ENCODE data around the gene GPR151. TPM values are rescaled to one million over a fixed set of nuclear protein-coding genes. Genes with fewer than 3 reads are reported as not detected.

Gene GPR151
- total and polyA plus RNA-seq, 5 experiments from 2014 or later: not detected

DNA sequence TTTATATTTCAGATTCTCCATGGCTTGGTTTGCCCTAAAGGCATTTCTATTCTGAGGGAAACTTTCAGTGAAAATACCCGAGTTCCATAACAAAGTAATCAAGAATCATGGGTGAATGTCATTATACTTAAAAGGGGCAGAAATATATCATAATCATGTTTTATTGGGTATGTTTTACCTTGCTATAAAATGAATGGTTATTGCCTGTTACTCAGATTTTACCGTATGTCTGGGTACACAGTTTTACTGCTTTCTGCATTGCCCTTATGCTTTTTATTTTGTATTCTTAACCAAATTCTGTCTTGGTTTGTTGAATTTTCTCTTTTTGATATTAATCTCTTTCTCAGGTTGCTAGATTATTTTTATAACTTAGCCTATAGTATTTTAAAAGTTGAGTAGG, 2.5 kb downstream of the GPR151 start:
- H3K36me3 Mint-ChIP-seq: peaks cover 0 to 39% (median 14%) of the 10 kb centered on the region in 3 donors
- H3K27me3 Mint-ChIP-seq: peaks cover 0 to 1% (median 0%) of the 10 kb centered on the region in 5 donors
- no peak for DNase-seq
- peak overlapping the region in 1 of 10 donors; percentile 6 for H3K27ac Mint-ChIP-seq
- no peak overlapping the region for H3K4me3 Mint-ChIP-seq
- H3K4me1 Mint-ChIP-seq: peaks cover 0 to 2% (median under 1%) of the 10 kb centered on the region in 4 donors
- no peak for ATAC-seq
- no peaks in the 10 kb centered on the region for H3K9me3 Mint-ChIP-seq
- POLR2A ChIA-PET: no interaction called here

DNA sequence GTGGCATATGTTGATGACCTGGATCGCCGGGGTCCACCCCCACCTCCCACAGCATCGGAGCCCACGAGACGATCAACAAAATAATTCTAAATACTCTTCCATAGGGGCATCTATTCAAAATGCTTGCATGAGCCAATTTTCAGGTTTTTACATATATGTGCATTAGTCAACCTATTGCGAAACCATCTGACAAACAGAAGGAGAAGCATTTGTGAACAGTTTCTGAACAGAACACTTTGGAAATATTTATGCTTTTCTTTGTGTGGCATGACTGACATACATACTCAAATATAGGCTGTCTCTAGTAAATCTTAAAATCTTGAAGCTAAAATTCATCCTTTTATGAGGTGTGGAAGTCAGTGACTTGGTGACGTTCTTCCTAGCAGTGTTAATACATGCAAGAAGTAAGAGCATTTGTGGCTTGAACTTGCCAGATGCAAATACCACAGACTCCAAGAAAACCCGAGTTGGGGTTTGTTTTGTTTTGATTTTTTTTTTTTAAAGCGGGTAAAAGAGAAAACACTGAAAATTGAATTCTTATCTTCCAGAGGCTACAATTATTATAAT, 5.3 kb downstream of the GPR151 start:
- DNase-seq (no peak), ATAC-seq (no peak)
- no peaks in the 10 kb centered on the region for H3K9me3 Mint-ChIP-seq
- POLR2A ChIA-PET: interaction anchor here (0.6 kb wide), 1 partner anchor 19 kb away, joined by 3 read pairs; no protein-coding TSS in a partner anchor
- no peak overlapping the region for H3K4me3 Mint-ChIP-seq
- H3K36me3 Mint-ChIP-seq: peaks cover 0 to 68% (median 22%) of the 10 kb centered on the region in 3 donors
- no peaks in the 10 kb centered on the region for H3K4me1 Mint-ChIP-seq
- no peak overlapping the region for H3K27ac Mint-ChIP-seq
- no peaks in the 10 kb centered on the region for H3K27me3 Mint-ChIP-seq

DNA sequence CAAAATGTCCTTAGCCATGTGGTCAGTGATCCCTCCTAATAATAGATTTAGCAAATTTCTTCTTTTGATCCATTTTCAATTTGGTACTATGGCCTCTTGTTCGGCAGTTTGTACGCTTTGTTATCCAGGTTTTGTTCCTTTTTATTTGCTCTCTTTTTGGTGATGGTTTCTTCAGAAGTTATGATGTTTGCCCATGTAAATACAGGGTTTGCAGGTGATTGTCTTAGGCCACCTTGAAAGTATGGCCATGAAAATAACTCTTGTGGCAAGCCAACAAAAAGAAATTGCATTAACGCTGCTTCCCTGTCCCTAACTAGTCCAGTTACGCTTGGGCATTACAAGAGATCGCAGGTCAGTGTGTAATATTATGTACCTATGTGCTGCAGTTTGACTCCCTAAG, 8.6 kb downstream of the GPR151 start:
- DNase-seq (no peak), ATAC-seq (no peak)
- peak overlapping the region in 3 of 10 donors; percentile 3 to 51 (median 25) for H3K27ac Mint-ChIP-seq
- no peak overlapping the region for H3K4me3 Mint-ChIP-seq
- H3K4me1 Mint-ChIP-seq: peaks cover 0 to 5% (median 0%) of the 10 kb centered on the region in 4 donors
- no peaks in the 10 kb centered on the region for H3K27me3 Mint-ChIP-seq
- peaks cover 10 to 88% (median 37%) of the 10 kb centered on the region in 3 donors for H3K36me3 Mint-ChIP-seq
- POLR2A ChIA-PET: interaction anchor here (0.5 kb wide), 1 partner anchor 248 kb away, joined by 4 read pairs; no protein-coding TSS in a partner anchor
- H3K9me3 Mint-ChIP-seq: no peaks in the 10 kb centered on the region

DNA sequence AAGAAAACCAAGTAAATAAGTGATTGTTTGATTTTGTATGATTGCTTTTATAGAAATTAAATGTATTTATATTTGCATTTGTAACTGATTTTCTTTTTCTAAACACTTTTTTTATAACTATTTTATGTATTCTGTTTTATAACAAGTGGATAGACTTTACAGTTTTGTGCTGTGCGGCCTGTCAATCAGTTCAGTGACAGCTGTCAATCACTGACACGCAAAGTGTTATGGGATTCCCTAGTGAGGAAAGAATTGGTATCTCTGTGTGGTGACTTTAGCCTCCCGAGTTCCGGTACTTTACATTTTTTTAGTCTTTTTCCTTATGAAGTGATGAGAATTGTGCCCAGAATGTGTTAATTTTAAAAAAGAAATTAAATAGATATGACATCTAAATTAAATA, 16.3 kb downstream of the GPR151 start:
- Mint-ChIP-seq H3K4me1 (peaks cover 4 to 15% (median 6%) of the 10 kb centered on the region in 4 donors), H3K36me3 (peaks cover 5 to 55% (median 21%) of the 10 kb centered on the region in 3 donors), H3K9me3 (no peaks in the 10 kb centered on the region), H3K4me3 (no peak overlapping the region), H3K27me3 (no peaks in the 10 kb centered on the region), H3K27ac (no peak overlapping the region)
- POLR2A ChIA-PET: no interaction called here
- ATAC-seq: no peak
- DNase-seq: no peak

DNA sequence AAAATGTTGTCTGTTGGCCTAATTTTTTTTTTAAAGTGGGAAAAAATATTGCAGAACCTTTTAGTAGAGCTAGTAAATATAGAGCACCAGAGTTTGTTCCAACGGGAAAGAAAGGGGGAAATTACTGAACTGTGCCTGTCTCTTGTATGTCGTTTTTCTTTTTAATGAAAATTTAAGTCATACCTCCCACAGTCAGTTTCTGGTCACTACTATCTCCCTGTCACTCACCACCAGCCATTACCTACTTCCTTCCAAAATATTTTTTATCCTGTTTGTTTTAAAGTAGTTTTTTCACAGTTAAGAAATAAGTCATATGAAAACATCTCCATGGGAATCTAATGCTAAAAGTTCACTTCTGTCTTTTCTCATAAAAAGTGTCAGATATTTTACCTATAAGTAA, 21.3 kb downstream of the GPR151 start:
- Mint-ChIP-seq H3K27ac (peak overlapping the region in 2 of 10 donors; percentile 1 to 16), H3K9me3 (no peaks in the 10 kb centered on the region)

DNA sequence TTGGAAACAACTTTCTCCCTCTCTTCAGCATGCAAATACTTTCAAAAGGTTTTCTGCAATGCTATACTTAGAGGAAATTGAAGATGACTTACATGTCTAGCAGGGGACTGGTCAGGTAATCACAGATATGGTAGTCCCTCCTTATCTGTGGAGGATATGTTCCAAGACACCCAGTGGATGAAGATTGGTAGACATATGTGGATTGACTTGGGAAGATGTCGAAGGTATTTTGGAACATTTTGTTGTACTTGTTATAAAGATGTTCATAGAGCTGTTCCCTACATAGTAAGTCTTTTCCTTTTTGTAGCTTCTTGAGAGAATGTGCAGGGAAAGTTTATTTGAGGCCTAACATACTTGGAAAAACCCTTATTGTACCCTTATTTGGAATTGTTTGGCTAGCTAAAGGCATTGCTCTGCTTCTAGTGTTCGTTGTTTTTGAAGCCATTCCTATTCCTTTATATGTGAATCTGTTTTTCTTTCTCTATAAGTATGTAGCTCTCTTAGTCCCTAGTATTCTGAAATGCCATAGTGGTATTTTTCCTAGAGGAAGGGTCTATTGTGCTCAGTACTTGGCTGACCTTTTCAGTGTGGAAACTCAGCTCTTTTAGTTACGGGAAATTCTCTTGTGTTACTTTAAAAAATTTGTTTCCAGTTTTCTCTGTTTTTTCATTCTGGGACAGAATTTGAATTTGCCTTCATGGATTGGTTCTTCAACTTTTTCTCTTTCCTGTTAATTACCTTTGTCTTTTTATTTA, 25.7 kb downstream of the GPR151 start:
- Mint-ChIP-seq H3K27ac (peak overlapping the region in 3 of 10 donors; percentile 15 to 55 (median 42)), H3K9me3 (no peaks in the 10 kb centered on the region), H3K36me3 (peaks cover 1 to 60% (median 8%) of the 10 kb centered on the region in 3 donors), H3K4me1 (peaks cover 0 to 4% (median 0%) of the 10 kb centered on the region in 4 donors), H3K4me3 (no peak overlapping the region), H3K27me3 (no peaks in the 10 kb centered on the region)
- no peak for ATAC-seq
- POLR2A ChIA-PET: no interaction called here
- no peak for DNase-seq

More for the DNA sequence above, 21.3 kb downstream of the GPR151 start:
- Mint-ChIP-seq H3K36me3 (peaks cover 0 to 57% (median 9%) of the 10 kb centered on the region in 3 donors), H3K4me3 (no peak overlapping the region), H3K27me3 (no peaks in the 10 kb centered on the region), H3K4me1 (peaks cover 4 to 9% (median 6%) of the 10 kb centered on the region in 4 donors)
- DNase-seq (no peak), ATAC-seq (no peak)
- POLR2A ChIA-PET: no interaction called here

DNA sequence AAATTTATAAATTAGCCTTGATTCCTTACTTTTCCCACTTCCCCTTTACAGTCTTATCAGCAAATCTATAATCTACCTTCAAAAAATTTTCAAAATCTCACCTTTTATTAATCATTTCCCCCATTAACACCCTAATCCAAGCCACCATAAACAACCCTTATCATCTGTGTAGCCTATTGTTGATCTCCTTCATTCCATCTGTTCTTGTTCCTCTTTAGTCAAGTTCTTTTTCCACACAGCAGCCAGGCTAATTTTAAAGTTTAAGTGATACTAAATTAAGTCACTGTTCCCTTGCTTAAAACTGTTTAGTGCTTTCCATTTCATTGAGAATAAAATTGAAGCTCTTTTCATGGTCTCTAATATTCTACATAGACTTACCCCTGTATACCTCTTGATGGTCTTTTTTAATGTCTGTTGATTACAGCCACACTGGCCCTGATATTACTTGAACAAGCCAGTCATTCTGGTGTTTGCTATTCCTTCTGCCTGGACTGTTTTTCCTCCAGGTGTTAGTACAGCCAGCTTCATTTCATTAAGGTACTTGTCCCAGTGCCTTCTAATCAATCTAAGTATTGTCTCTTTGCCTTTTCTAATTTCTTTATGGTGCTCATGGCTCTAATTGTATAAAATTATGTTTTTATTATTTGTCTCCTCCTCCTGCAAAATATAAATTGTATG, 31.1 kb downstream of the GPR151 start:
- POLR2A ChIA-PET: no interaction called here
- Mint-ChIP-seq H3K4me3 (no peak overlapping the region), H3K9me3 (no peaks in the 10 kb centered on the region), H3K27me3 (no peaks in the 10 kb centered on the region), H3K27ac (peak overlapping the region in 2 of 10 donors; percentile 0 to 49), H3K36me3 (peaks cover 13 to 81% (median 39%) of the 10 kb centered on the region in 3 donors), H3K4me1 (peaks cover 0 to 2% (median 0%) of the 10 kb centered on the region in 4 donors)
- ATAC-seq: no peak
- DNase-seq: no peak

DNA sequence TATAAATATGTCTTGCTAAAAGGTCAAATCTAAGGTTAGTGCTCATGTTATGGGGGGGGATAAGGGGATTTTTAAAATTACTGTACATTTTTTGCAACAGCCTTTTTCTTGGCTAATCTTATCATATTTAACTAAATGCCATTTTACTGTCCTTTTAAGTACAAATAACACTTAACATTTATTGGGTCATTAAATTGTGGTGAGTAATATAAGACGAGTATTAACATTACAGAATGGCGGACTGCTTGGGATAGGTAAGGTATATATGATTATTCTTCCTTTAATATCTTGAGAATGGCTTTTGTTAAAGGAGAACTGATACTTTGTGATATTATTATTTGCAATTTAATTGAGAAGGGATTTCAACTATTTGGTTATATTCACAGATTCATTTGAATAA, 33.2 kb downstream of the GPR151 start:
- no peaks in the 10 kb centered on the region for H3K27me3 Mint-ChIP-seq
- H3K36me3 Mint-ChIP-seq: peaks cover 13 to 79% (median 38%) of the 10 kb centered on the region in 3 donors
- no peak overlapping the region for H3K4me3 Mint-ChIP-seq
- POLR2A ChIA-PET: no interaction called here
- H3K27ac Mint-ChIP-seq: no peak overlapping the region
- no peak for DNase-seq
- no peak for ATAC-seq
- no peaks in the 10 kb centered on the region for H3K4me1 Mint-ChIP-seq
- no peaks in the 10 kb centered on the region for H3K9me3 Mint-ChIP-seq

DNA sequence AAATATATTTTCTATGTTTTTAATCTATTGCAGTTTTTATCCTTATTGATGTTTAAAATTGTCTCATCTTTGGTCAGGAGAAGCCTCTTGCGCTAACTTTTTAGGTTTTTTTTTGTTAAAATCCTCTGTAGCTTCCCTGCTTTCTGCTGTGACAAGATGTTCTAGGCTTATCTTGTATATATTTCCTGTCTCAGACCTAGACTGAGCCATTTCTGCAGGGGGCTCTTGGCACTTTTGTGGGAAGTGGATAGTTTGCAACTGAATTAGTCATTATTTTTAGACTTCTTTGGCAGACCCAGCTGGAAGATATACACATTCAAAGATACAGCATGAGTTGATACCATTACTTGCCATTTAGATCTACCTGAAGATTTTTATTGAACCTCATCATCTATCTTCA, 40.1 kb downstream of the GPR151 start:
- Mint-ChIP-seq H3K27ac (no peak overlapping the region), H3K4me1 (peaks cover 0 to 5% (median 3%) of the 10 kb centered on the region in 4 donors), H3K9me3 (no peaks in the 10 kb centered on the region), H3K27me3 (no peaks in the 10 kb centered on the region), H3K36me3 (peaks cover 0 to 77% (median 29%) of the 10 kb centered on the region in 3 donors), H3K4me3 (no peak overlapping the region)
- POLR2A ChIA-PET: no interaction called here
- DNase-seq (no peak), ATAC-seq (no peak)

DNA sequence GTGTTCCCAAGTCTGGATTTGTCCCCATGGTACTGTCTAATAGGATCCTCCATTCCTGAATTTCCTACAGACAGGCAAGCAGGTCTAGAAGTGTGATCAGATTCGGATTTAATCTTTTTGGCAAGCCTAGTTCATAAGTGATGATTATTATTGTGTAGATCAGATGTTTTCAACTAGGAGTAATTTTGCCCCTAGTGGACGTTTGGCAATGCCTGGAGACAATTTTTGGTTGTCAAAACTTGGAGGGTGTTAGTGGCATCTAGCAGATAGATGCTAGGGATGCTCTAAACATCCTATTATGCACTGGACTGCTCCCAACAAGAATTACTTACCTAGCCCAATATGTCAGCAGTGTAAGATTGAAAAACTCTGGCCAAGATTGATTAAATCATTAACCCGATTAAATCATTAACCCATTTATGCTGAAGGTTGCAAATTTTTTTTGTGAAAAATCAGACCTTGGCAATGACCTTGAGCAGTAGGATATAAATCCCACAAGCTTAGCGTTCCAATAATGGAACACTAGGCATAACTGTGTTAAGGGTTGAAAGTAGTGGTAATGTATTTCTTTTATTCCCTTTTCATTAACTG, 40.7 kb downstream of the GPR151 start:
- H3K27ac Mint-ChIP-seq: peak overlapping the region in 2 of 10 donors; percentile 4 to 8
- peaks cover 0 to 78% (median 31%) of the 10 kb centered on the region in 3 donors for H3K36me3 Mint-ChIP-seq
- peaks cover 0 to 5% (median 3%) of the 10 kb centered on the region in 4 donors for H3K4me1 Mint-ChIP-seq
- POLR2A ChIA-PET: no interaction called here
- no peaks in the 10 kb centered on the region for H3K27me3 Mint-ChIP-seq
- ATAC-seq: no peak
- no peak overlapping the region for H3K4me3 Mint-ChIP-seq
- DNase-seq: no peak
- no peaks in the 10 kb centered on the region for H3K9me3 Mint-ChIP-seq

DNA sequence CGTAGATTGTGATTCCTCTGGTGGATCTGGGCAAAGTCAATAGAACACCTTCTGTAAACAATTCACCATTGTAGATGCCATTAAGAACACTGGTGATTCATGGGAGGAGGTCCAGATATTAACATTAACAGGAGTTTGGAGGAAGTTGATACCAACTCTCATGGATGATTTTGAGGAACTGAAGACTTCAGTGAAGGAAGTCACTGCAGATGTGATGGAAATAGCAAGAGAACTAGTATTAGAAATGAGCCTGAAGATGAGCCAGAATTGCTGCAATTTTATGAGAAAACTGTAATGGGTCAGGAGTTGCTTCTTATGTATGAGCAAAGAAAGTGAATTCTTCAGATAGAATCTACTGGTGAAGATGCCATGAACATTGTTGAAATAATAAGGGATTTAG, 41.9 kb downstream of the GPR151 start:
- Mint-ChIP-seq H3K4me3 (no peak overlapping the region), H3K4me1 (peaks cover 0 to 5% (median 3%) of the 10 kb centered on the region in 4 donors), H3K27ac (no peak overlapping the region), H3K36me3 (peaks cover 0 to 81% (median 31%) of the 10 kb centered on the region in 3 donors), H3K9me3 (no peaks in the 10 kb centered on the region), H3K27me3 (no peaks in the 10 kb centered on the region)
- no peak for ATAC-seq
- no peak for DNase-seq
- POLR2A ChIA-PET: no interaction called here

DNA sequence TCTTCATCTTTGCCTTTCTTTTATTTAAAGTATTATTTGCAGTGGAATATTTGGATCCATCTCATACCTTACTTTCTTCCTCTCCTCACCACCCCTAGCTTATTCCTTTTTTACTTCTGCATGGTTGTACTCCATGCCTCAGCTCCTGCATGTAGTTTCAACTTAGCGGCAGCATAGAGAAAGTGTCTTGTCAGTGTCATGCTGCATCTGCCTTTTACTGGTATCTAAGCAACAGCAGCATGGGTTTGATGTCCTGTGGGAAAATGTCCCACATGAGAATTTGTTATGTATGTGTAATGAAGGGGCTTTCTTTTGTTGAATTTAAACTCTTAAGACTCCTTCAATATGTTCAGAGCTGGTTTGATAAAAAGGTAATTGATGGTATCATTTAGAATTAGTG, 48.2 kb downstream of the GPR151 start:
- ATAC-seq (no peak), DNase-seq (no peak)
- H3K27ac Mint-ChIP-seq: peak overlapping the region in 4 of 10 donors; percentile 34 to 68 (median 52)
- no peaks in the 10 kb centered on the region for H3K27me3 Mint-ChIP-seq
- H3K4me3 Mint-ChIP-seq: no peak overlapping the region
- peaks cover 4 to 85% (median 41%) of the 10 kb centered on the region in 3 donors for H3K36me3 Mint-ChIP-seq
- peaks cover 10 to 34% (median 21%) of the 10 kb centered on the region in 4 donors for H3K4me1 Mint-ChIP-seq
- H3K9me3 Mint-ChIP-seq: no peaks in the 10 kb centered on the region
- POLR2A ChIA-PET: no interaction called here
